ENCODE data around the gene PLPP7.
A peak's percentile ranks its signal among the peaks of the same experiment; 100 is the strongest.
"Not testable (repeated sequence)": the region's sequence is repeated elsewhere in the genome, so short reads cannot be mapped to it uniquely, and the experiment has no call there.

PLPP7 gene

DNA sequence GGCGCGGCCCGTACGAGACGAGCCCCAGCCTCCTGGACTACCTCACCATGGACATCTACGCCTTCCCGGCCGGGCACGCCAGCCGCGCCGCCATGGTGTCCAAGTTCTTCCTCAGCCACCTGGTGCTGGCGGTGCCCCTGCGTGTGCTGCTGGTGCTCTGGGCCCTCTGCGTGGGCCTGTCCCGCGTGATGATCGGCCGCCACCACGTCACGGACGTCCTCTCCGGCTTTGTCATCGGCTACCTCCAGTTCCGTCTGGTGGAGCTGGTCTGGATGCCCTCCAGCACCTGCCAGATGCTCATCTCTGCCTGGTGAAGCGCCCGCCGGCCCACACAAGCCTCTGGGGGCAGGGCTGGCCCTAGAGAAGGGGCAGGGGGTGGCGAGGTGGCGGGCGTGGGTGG, 18.5 kb downstream of the PLPP7 start:
- no peak for DNase-seq

DNA sequence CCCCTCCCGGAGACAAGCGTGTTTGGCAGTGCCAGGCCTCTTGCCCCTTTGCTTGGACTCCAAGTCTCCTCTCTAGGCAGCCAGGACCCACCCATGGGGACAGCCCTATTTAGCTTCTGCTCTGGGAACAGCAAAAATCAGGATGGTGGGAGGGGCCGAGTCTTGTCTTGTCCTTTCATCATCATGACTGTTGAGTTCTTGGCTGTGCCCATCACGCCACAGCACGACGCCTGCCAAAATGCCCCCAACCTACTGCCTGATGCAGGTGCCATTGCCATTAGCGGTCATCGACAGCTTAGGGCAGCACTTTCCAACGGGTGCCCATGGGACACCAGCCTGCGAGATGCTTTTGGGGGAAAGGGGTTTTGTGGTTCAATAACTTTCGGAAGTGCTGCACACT, 18.9 kb downstream of the PLPP7 start:
- no peak for DNase-seq

DNA sequence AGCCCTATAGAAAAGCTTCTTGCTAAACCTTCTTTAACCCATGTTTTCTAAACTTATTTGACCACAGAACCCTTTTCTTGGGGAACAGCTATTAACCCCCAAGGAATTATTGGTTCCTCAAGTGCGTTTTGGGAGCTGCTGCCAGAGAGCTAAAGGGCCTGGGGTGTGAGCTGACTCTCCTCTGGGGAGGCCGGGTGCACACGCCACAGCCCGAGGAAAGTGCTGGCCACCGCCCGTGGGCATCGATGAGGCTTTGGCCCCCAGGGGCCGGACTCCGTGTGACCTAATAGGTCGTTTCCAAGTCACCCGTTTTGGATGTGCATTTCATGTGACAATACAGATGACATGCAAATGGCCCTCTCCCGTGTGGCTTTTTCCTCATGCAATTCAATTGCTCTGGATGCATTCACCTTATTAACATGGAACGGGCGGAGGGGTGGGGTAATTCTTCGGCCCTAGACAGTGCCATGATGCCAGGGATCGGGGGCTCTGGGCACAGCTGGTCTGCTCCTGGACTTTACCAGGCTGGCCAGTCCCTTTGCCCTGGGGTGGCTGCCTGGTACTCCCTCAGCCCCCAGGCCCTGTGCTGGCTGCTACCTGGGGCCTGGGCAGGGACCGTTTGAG, 19.5 kb downstream of the PLPP7 start:
- no peak for DNase-seq

DNA sequence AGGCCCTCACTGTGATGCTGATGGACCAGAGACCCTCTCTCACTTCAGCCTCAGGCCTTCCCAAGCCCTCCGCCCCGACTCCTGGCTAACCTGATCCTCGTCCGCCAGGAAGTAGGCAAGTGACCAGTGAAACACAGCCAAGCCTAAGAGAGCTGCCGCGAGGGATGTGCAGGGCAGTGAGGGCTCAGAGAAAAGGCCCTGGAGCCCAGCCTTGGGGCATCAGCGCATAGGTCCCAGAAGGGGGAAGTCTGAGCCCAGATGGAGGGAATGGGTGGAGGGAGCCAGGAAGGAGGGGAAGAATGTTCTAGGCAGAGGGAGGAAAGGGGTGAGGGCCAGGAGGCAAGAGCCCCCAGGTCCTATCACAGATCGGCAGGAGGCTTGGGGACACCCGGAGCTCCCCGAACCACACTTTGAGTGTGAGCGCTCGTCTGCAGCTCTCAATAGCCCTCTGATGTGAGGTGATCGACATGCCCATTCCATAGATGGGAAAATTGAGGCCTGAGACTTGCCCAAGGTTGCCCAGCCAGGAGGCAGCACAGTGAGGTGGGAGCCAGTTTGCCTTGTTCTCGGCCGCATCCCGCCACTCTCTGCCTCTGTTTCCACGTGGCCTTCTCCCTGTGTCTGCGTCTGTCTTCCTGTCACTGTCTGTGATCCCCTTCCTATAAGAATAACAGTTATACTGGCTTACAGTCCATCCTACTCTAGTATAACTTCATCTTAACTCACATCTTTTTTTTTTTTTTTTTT, 20.2 kb downstream of the PLPP7 start:
- DNase-seq = no peak

DNA sequence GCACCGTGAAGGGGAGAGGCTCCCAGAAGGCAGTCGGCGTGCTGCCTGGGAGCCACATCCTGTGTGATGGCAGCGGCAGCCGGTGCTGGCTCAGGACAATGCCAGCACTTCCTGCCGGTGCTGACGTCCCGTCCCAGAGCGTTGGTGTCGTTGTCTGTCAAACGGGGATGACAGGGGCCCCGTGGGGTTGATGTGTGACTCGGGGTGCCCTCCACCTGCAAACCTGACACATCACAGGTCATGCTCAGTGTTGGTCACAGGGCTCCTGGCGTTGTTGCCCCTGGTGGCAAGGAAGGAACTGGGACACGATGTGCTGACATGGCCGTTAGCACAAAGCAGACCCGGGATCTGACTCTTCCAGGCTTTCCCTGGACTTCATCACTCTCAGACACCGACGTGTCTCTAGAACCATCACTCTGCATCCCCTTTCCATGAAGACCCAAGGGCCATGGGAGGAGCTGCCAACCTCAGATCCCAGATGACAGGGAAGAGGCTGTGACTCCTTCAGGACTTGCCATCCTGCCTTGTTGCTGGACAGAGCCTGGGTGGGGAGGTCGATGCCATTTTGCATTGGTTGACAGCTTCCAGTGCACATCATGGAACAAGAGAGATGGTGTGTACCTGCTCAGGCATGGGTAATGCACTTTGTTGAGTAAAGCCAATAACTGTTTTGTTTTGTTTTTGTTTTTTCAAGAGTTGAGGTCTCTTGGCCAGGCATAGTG, 21.5 kb downstream of the PLPP7 start:
- DNase-seq = peak; percentile 56

DNA sequence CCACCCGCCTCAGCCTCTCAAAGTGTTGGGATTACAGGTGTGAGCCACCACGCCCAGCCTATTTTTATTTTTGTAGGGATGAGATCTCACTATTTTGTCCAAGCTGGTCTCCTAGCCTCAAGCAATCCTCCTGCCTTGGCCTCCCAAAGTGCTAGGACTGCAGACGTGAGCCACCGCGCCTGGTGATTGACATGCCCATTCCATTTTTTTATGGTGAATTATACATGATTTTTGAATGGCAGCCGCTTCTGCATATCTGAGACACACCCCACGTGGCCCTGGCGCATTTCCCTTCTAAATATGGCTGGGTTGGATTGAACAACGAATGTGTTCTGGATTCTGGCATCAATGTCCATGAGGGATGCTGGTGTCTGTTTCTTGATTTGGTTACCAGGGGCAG, 22.7 kb downstream of the PLPP7 start:
- no peak for DNase-seq

DNA sequence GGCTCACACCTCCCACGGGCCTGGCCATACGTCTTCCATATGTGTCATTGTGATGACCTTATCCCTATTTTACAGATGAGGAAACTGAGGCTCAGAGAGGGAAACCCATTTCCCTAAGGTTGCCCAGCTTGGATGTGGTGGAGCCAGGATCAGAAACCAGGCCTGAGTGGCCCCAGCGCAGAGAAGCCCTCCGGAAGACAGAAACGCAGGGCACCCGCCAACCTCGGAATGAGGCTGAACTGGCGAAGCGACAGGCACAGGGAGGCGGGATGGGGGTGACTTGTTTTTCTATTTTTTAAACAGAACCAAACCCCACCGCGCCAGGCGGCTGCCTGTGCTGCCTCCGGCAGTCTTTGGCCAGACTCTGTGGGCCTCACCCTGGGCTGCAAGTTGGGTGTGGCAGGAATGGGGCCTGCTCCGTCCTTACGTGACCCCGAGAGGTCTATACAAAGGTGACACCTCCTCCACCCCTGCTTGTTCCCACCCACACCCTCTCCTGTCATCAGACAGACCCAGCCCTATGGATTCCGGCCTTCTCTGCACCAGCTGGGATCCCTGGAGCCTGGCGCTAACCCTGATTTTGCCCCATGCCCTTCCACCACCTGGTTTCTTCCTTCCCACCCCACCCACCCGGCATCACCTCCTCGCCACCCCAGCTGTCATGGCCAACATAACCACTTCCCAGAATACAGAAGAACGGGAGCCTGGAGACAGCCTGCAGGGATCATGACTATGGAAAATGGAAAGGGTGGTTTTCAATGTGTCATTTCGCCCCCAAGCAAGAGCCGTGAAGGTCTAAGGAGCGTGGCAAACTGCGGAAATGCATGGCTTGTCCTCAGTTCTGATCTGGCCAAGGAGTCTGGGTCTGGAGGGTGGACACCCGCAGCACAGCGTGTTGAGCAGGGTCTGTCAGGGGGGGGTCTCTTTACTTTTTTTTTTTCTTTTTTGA, 23.6 kb downstream of the PLPP7 start:
- no peak for DNase-seq

DNA sequence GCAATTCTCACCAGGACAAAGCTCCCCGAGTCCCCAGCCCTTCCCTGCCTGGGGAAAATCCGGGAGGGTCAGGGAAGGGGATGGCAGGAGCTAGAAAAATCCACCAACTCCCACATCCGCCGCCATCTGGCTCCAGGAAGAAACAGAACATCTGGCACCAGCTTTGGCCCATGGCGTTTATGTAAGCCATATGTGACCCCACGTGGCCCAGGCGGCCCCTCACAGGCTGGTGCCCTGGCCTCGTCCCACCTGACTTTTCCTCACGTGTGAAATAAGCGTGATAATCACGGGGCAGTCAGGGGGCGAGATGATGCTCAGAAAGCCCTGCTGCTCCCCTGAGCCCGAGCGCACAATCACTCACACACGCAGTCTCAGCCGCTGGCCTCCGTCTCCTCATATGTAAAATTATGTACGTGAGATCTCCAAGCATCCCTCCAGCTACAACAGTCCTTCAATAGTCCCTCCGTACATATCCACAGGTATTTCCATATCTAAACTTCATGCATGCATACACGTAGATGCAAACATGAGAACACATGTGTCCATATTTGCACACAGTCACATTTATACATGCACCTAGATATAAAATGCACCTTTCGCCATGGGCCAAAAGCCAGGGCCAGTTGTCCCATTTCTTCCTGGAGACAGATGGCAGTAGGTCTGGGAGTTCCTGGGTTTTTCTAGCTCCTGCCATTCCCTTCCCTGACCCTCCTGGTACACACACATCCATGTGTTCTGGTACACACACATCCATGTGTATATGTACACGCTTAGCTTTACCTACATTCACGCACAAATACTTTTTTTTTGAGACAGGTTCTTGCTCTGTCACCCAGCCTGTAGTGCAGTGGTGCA, 28.9 kb downstream of the PLPP7 start:
- DNase-seq = no peak

DNA sequence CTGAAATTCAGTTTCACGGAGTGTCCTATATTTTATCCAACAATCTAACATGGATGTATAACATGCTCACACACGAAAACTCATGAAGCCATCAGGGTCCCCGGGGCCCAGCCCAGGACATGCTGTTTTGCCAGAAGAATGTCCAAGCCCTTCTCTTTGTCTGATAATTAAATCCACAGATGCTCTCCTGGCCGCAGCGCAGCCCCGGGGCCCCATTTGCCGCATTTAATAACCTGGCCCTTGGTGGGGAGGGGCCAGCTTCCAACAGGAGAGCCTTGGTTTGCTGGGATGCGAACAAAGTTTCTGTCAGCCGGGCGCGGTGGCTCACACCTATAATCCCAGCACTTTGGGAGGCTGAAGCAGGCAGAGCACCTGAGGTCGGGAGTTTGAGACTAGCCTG, 30.0 kb downstream of the PLPP7 start:
- no peak for DNase-seq

DNA sequence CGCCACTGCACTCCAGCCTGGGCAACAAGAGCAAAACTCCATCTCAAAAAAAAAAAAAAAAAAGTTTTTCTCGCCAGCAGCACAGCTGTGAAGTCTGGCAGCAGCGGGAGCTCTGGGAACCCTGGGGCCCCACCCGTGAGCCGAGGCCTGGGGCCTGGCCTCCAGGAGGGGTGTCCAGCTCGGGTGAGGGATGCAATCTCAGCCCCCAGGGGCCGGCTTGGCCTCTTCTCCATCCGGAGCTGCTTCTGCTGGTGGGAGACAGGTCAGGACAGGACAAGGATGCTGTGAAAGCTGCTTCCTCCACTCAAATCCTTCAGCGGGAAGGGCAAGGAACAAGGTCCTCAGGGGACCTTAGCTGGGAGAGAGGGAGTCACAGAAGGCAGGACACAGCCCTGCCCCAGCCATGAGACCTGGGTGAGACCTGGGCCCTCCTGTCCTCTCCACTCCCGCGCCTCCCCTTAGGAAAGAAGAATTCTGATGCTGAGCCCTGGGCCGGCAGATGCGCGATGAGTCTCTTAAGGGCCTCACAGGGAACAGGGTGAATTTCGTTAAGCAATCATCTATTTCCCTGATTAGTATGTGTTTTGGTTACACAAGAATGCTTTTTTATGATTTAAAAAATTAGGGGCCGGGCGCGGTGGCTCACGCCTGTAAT, 30.6 kb downstream of the PLPP7 start:
- no peak for DNase-seq

DNA sequence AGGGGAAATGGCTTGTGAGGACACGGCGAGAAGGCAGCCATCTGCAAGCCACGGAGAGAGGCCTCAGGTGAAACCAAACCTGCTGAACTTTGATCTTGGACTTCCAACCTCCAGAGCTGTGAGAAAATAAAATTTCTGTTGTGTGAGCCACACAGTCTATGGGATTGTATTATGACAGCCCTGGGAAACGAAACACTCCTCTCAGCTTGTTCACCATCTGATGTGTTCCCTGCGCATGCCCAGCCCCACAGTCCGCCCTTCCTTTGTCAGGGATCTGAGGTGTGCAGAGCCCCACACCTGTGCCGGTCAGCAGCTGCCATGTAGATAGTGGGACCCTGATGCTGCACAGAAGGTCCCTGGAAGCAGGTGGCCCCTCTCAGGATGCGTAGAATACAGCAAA, 34.1 kb downstream of the PLPP7 start:
- DNase-seq = no peak

DNA sequence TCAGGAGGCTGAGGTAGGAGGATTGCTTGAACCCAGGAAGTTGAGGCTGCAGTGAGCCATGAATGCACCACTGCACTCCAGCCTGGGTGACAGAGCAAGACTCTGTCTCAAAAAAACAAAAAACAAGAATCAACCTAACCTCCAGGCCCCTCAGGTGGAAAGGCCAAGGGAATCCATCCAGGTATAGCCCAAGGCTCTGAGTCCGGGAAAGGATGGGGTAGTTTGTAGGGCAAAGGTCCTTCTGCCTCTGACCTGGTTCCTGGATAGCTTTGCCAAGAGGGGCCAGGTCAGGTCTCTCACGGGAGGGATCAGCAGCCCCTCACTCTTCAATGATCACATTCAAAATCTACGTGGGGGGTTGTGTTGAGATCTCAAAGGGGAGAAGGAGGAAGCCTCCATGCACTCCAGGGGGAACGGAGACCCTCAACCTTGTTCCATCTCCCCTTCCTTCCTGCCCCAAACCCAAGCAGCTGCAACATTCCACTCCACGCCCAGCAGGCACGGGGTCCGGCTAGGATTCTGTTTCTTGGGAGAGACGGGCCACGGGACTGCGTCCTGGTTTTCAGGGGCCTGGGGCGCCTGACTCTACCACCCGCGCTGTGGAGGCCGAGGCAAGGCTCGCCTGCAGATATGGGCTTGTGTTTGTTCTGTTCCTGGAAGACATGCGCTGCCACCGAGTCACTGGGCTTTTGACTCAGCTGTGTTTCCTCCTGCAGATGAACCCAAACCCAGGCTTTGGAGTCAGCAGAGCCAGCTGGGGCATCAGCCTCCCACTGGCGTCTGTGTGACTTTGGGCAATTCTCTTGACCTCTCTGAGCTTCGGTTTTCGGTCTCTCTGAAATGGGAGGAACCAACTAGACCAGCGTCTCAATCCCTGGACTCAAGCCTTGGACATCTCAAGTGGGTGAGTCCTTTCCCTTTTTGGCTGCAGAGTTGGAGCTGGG, 35.5 kb downstream of the PLPP7 start:
- no peak for DNase-seq

DNA sequence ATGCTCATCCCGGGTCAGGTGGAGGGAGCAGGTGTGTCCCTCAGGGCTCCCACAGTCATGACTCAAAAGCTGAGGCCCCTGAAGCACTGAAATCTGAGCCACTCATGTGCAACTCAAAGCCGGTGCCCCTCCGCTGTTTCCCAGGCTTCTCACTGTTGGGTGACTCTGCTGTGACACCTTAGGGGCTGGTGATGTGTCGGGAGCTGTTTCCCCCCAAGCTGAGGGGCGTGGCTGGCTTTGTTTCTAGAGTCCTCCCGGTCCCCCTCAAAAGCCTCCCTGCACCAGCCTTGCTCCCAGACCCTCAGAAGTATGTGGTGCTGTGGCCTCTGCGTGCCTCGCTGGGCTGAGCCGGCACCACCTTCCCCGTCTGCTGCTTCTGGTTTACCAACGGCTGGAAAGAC, 39.7 kb downstream of the PLPP7 start:
- no peak for DNase-seq

DNA sequence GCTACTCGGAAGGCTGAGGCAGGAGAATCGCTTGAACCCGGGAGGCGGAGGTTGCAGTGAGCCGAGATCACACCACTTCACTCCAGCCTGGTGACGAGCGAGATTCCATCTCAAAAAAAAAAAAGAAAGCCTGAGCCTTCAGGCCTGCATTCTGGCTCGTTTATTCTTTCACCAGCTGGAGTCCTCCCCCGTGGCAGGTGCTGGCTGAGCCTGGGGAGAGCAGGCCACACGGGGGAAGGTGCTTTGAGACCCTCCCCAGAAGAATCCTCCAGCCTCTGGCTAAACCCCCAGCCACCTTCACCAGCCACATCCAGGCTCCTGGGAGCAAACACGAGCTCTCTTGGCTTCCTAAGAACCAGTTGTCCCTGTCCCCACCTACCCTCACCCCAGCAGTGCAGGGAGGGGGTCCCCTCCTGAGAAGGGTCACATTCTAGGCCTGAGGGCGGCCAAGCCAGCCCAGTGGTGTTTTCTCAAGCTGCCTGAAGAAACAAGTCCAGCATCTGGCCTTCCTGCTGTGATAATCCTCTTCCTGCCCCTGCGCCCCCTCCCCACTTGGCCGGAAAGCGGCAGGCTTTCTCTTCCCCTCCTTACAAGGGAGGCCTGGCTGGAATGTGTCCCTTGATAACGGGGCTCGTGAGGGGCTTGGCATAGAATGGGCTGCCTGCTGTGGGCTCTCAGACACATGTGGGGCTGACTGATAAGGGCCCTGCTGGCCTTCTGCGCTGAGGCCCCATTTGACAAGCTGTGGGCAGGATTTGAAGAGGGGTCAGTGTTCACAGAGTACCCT, 41.5 kb downstream of the PLPP7 start:
- DNase-seq = no peak

DNA sequence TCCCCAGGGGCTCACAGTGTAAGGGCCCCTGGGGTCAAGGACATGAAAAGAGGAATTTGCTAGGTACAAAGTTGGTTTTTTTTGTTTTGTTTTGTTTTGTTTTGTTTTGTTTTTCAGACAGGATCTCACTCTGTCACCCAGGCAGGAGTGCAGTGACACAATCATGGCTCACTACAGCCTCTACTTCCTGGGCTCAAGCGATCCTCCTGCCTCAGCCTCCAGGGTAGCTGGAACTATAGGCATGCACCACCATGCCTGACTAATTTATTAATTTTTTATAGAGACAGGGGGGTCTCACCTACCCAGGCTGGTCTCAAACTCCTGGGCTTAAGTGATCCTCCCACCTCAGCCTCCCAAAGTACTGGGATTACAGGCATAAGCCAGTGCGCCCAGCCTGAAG, 42.5 kb downstream of the PLPP7 start:
- not testable (repeated sequence) for DNase-seq

DNA sequence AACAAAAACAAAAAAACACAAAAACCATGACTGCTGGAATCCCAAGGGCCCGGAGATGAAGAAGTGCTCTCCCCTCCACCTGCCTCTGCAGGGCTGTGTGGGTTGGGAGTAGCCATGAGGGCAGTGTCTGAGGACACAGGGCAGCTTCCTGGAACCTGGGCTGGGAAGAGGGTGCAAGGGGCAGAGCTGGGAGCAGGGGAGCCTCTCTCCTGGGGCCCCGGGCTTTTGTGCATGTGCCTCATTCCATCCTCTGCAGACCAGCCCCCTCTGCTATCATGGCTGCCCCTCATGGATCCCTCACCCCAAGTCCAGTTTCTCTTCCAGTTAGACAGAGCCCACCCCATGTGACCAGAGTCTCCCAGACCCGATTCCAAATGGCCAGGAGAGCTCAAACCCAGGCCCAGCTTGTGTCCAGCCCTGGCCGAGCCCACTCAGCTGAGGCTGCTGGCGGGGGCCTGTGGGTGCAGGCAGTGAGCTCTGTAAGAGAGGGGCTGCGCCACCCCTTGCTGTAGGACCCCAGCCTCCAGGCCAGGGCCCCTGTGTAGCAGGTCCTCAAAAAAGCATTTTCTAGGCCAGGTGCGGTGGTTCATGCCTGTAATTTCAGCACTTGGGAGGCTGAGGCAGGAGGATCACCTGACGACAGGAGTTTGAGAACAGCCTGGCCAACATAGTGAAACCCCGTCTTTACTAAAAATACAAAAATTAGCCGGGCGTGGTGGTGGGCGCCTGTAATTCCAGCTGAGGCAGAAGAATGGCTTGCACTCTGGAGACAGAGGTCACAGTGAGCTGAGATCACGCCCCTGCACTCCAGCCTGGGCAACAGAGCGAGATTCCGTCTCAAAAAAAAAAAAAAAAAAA, 44.5 kb downstream of the PLPP7 start:
- no peak for DNase-seq

DNA sequence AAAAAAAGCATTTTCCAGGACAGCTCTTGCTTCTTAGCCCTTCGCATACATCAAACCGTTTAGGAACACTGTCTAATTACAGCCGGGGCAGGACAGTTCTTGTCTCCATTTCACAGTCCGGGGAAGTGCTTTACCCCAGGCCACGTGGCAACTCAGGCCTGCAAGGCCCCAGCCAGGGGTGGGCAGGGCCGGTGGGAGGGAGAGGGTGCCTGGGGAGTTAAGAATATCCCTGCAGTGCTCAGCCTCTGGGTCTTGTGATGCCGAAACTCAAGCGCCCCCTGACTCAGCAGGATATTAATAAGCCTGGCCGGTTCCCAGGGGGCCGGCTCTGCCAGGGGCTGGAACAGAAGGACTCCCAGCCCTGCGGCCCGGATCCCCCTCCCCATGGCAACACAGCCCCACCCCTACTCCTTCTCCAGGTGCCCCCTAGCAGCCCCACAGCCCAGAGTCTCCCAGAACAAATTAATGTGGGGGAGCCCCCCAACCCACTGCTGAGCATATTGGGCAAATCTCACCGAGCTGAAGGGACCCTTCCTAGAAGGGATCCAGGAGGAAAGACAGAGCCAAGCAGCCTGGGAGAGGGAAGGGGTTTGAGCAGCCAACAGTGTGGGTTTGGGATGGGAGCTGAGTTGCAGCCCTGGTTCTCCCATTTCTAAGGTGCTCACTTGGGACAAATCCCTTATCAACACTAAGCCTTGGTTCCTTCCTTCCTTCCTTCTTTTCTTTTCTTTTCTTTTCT, 45.3 kb downstream of the PLPP7 start:
- no peak for DNase-seq

DNA sequence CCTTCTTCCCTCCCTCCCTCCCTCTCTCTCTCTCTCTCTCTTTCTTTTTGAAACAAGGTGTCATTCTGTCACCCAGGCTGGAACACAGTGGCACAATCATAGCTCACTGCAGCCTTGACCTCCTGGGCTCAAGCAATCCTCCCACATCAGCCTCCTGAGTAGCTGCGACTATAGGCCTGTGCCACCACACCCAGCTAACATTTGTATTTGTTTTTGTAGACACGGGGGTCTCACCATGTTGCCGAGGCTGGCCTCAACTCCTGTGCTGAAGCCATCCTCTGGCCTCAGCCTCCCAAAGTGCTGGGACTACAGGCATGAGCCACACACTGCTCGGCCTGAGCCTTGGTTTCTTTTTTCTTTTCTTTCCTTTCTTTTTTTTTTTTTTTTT, 45.8 kb downstream of the PLPP7 start:
- no peak for DNase-seq
